Cardiac muscle cell (in vitro differentiated cells and primary cell): ENCODE results near the gene MARCHF9. TPM values are rescaled to one million over a fixed set of nuclear protein-coding genes. Genes with fewer than 3 reads are reported as not detected.

Experiments
- DNase-seq, 2 donors: peaks; one replicate each; pipeline versions ENCODE4 v3.0.0 to v3.0.0-alpha.2; 2010 to 2017; ENCODE audit warnings: low read depth in 1 of 2, low spot score in 1 of 2
- H3K27ac ChIP-seq: fragments of 200-600 bp; sonication (generic); 2 replicates; pipeline ENCODE4 v1.5.1; 2016
- H3K27me3 ChIP-seq: fragments of 200-600 bp; sonication (generic); 2 replicates; pipeline ENCODE4 v1.6.0; 2016; ENCODE audit warnings: control low read depth
- H3K36me3 ChIP-seq: fragments of 200-600 bp; sonication (generic); 2 replicates; pipeline ENCODE4 v1.5.1; 2016; ENCODE audit warnings: control low read depth
- H3K4me1 ChIP-seq: fragments of 200-600 bp; sonication (generic); 2 replicates; pipeline ENCODE4 v1.8.1; 2017; ENCODE audit warnings: low read depth, mild to moderate bottlenecking, mixed run types
- H3K4me3 ChIP-seq: fragments of 200-600 bp; sonication (generic); 2 replicates; pipeline ENCODE4 v1.5.1; 2016; ENCODE audit warnings: mild to moderate bottlenecking
- H3K9me3 ChIP-seq: fragments of 200-600 bp; sonication (generic); 2 replicates; pipeline ENCODE4 v1.5.1; 2017; ENCODE audit warnings: low read depth, mild to moderate bottlenecking, control low read depth
- CTCF ChIP-seq: IDR thresholded peaks from 2 replicates; pipeline ENCODE4 v1.5.1; 2012; ENCODE audit warnings: low read depth, mild to moderate bottlenecking, low read length
- polyA plus RNA-seq: library from polyadenylated mRNA; unstranded; fragments of >200 nt; fragmentation: Nextera tagmentation; extraction: Ambion mirVana; gene quantifications from 2 replicates; pipeline ENCODE4 v1.2.1, GENCODE V29; 2016
- total RNA-seq: library from RNA; depleted of rRNA; stranded (reverse); fragments of >200 nt; gene quantifications from 2 replicates; pipeline ENCODE4 v1.2.3, GENCODE V29; 2016

The MARCHF9 gene
- total and polyA plus RNA-seq, 2 experiments from 2014 or later: 9.0 to 21.9 TPM

- no peaks in the 10 kb centered on the region for H3K36me3 ChIP-seq
- H3K27ac ChIP-seq: no peak overlapping the region
- no peak for TF ChIP-seq CTCF
- no peak for DNase-seq
- peaks cover 2% of the 10 kb centered on the region for H3K4me1 ChIP-seq
- H3K4me3 ChIP-seq: no peak overlapping the region
- no peaks in the 10 kb centered on the region for H3K27me3 ChIP-seq
- no peaks in the 10 kb centered on the region for H3K9me3 ChIP-seq
These were observed 21.3 kb downstream of the MARCHF9 start for GRCh38 chr12:57776247-57776587.

- Histone ChIP-seq H3K9me3 (no peaks in the 10 kb centered on the region), H3K27ac (no peak overlapping the region), H3K4me1 (no peaks in the 10 kb centered on the region), H3K4me3 (no peak overlapping the region), H3K27me3 (no peaks in the 10 kb centered on the region), H3K36me3 (no peaks in the 10 kb centered on the region)
- TF ChIP-seq CTCF: no peak
- DNase-seq: no peak
These were observed 22.5 kb downstream of the MARCHF9 start for GRCh38 chr12:57777367-57777766.

GRCh38 chr12:57777911-57778310, 23.0 kb downstream of the MARCHF9 start:
- H3K9me3 ChIP-seq: no peaks in the 10 kb centered on the region
- no peaks in the 10 kb centered on the region for H3K36me3 ChIP-seq
- DNase-seq: no peak
- H3K4me1 ChIP-seq: no peaks in the 10 kb centered on the region
- TF ChIP-seq CTCF: no peak
- no peak overlapping the region for H3K27ac ChIP-seq
- H3K27me3 ChIP-seq: no peaks in the 10 kb centered on the region
- H3K4me3 ChIP-seq: no peak overlapping the region

GRCh38 chr12:57779736-57780135, 24.8 kb downstream of the MARCHF9 start:
- no peak for TF ChIP-seq CTCF

GRCh38 chr12:57780284-57780897, 25.5 kb downstream of the MARCHF9 start:
- Histone ChIP-seq H3K4me1 (peaks cover 6% of the 10 kb centered on the region), H3K9me3 (no peaks in the 10 kb centered on the region), H3K4me3 (no peak overlapping the region), H3K27ac (no peak overlapping the region), H3K36me3 (no peaks in the 10 kb centered on the region), H3K27me3 (no peaks in the 10 kb centered on the region)
- no peak for DNase-seq
- TF ChIP-seq CTCF: no peak

More at GRCh38 chr12:57779736-57780135, 24.8 kb downstream of the MARCHF9 start:
- no peaks in the 10 kb centered on the region for H3K9me3 ChIP-seq
- H3K4me3 ChIP-seq: no peak overlapping the region
- H3K27ac ChIP-seq: no peak overlapping the region
- H3K27me3 ChIP-seq: no peaks in the 10 kb centered on the region
- H3K36me3 ChIP-seq: no peaks in the 10 kb centered on the region
- no peak for DNase-seq
- peaks cover 6% of the 10 kb centered on the region for H3K4me1 ChIP-seq
